K562 (cell line): ENCODE results near the gene TIFAB. TPM values are rescaled to one million over a fixed set of nuclear protein-coding genes. Genes with fewer than 3 reads are reported as not detected.
A peak's percentile ranks its signal among the peaks of the same experiment; 100 is the strongest.

Experiments
- CEBPB ChIP-seq: fragments of 450-650 bp; IDR thresholded peaks from 2 replicates; pipeline ENCODE4 v1.6.1; 2016; ENCODE audit warnings: missing genetic modification characterization, missing compliant biosample characterization
- CLOCK ChIP-seq: fragments of 250-450 bp; sonication (Bioruptor Pico); IDR thresholded peaks from 2 replicates; pipeline ENCODE4 v1.4.0; 2020; ENCODE audit warnings: mild to moderate bottlenecking, moderate library complexity, borderline replicate concordance
- DLX4 ChIP-seq: fragments of 250-450 bp; sonication (Bioruptor Pico); IDR thresholded peaks from 2 replicates; pipeline ENCODE4 v1.6.1; 2021; ENCODE audit warnings: mild to moderate bottlenecking
- EGR1 ChIP-seq: fragments of 450-650 bp; conservative IDR thresholded peaks from 2 replicates; pipeline ENCODE4 v1.6.1; 2017; ENCODE audit warnings: mild to moderate bottlenecking
- ETV1 ChIP-seq: fragments of 450-650 bp; conservative IDR thresholded peaks from 2 replicates; pipeline ENCODE4 v1.6.1; 2016; ENCODE audit warnings: missing genetic modification characterization, control low read depth, low read depth, missing compliant biosample characterization
- GABPB1 ChIP-seq: sonication (generic); formaldehyde crosslinking; IDR thresholded peaks from 2 replicates; pipeline ENCODE4 v1.8.0; 2022; ENCODE audit warnings: mild to moderate bottlenecking, missing genetic modification reagents
- MEF2A ChIP-seq: IDR thresholded peaks from 2 replicates; pipeline ENCODE4 v1.6.1; 2011; ENCODE audit warnings: low read depth, mild to moderate bottlenecking, low read length, moderate library complexity; ENCODE audit not compliant: control insufficient read depth
- NR0B1 ChIP-seq: fragments of 450-650 bp; IDR thresholded peaks from one replicate; pipeline ENCODE4 v1.6.1; 2018; ENCODE audit warnings: mild to moderate bottlenecking, moderate library complexity; ENCODE audit not compliant: partially characterized antibody
- RBM17 ChIP-seq: fragments of 200-400 bp; formaldehyde crosslinking; IDR thresholded peaks from 2 replicates; pipeline ENCODE4 v1.6.1; 2017; ENCODE audit warnings: low read depth, mild to moderate bottlenecking, low read length, borderline replicate concordance
- SMAD2 ChIP-seq: fragments of 150-350 bp; IDR thresholded peaks from 2 replicates; pipeline ENCODE4 v1.6.1; 2014; ENCODE audit warnings: low read depth, mild to moderate bottlenecking, low read length
- SRSF3 ChIP-seq: fragments of 200-400 bp; formaldehyde crosslinking; IDR thresholded peaks from 2 replicates; pipeline ENCODE4 v1.6.1; 2016; ENCODE audit warnings: mild to moderate bottlenecking, low read length, moderate library complexity; ENCODE audit not compliant: insufficient read depth
- ZNF444 ChIP-seq: fragments of 250-450 bp; sonication (Bioruptor Pico); IDR thresholded peaks from 2 replicates; pipeline ENCODE4 v1.4.0; 2020; ENCODE audit warnings: mild to moderate bottlenecking, moderate library complexity
- ZNF584 ChIP-seq: fragments of 200-800 bp; sonication (Bioruptor generic); IDR thresholded peaks from 2 replicates; pipeline ENCODE4 v1.6.1; 2016; ENCODE audit warnings: low read depth, mild to moderate bottlenecking, missing genetic modification characterization, missing compliant biosample characterization
- ZNF780A ChIP-seq: fragments of 250-450 bp; sonication (Bioruptor Pico); IDR thresholded peaks from 2 replicates; pipeline ENCODE4 v1.5.0; 2021; ENCODE audit warnings: mild to moderate bottlenecking
- polyA plus RNA-seq, 8 experiments: library from polyadenylated mRNA; depleted of rRNA in 4 of 8; stranded (reverse) in 5 of 8; unstranded in 3 of 8; fragments of >200 nt; fragmentation: Nextera tagmentation in 2 of 8; fragmentation: Illumina TruSeq in 1 of 8; extraction: Ambion mirVana in 2 of 8; extraction: Trizol in 1 of 8; gene quantifications; 2 replicates each; pipeline versions ENCODE4 v1.2.1 to v1.2.3, GENCODE V29; 2011 to 2014; ENCODE audit warnings: inconsistent platforms in 1 of 8, missing spikeins in 1 of 8
- total RNA-seq, 7 experiments: library from RNA; depleted of rRNA in 6 of 7; stranded (reverse); fragments of >200 nt in 6 of 7; fragmentation: Illumina TruSeq in 2 of 7; extraction: Trizol in 2 of 7; gene quantifications; 2 replicates each; pipeline versions ENCODE4 v1.2.1 to v1.2.3, GENCODE V29; 2011 to 2021; ENCODE audit warnings: low replicate concordance in 1 of 7
- TF ChIP-seq, protein P1 (sequence below): fragments of 200-800 bp; sonication (Bioruptor generic); IDR thresholded peaks from 2 replicates; pipeline ENCODE4 v1.6.1; 2017; ENCODE audit warnings: missing genetic modification characterization, missing compliant biosample characterization
- TF ChIP-seq, protein P2 (sequence below): fragments of 450-650 bp; IDR thresholded peaks from 2 replicates; pipeline ENCODE4 v1.6.1; 2016

The TIFAB gene
- total and polyA plus RNA-seq, 9 of the 15 experiments (the other 6 are each of a cell fraction or from before 2014, with no cell fraction given) = not detected

- TF ChIP-seq, protein P1, sequence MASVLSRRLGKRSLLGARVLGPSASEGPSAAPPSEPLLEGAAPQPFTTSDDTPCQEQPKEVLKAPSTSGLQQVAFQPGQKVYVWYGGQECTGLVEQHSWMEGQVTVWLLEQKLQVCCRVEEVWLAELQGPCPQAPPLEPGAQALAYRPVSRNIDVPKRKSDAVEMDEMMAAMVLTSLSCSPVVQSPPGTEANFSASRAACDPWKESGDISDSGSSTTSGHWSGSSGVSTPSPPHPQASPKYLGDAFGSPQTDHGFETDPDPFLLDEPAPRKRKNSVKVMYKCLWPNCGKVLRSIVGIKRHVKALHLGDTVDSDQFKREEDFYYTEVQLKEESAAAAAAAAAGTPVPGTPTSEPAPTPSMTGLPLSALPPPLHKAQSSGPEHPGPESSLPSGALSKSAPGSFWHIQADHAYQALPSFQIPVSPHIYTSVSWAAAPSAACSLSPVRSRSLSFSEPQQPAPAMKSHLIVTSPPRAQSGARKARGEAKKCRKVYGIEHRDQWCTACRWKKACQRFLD (CRISPR knock-in tag) = peak; percentile 47; the same call in 1 of the 2 replicates
- TF ChIP-seq, protein P2, sequence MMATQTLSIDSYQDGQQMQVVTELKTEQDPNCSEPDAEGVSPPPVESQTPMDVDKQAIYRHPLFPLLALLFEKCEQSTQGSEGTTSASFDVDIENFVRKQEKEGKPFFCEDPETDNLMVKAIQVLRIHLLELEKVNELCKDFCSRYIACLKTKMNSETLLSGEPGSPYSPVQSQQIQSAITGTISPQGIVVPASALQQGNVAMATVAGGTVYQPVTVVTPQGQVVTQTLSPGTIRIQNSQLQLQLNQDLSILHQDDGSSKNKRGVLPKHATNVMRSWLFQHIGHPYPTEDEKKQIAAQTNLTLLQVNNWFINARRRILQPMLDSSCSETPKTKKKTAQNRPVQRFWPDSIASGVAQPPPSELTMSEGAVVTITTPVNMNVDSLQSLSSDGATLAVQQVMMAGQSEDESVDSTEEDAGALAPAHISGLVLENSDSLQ = 0 out of 2 replicates have a peak, but pooled peaks have one; percentile 8
- TF ChIP-seq ZNF780A (no peak), NR0B1 (no peak), CEBPB (tag) (peak; percentile 31; the same call in 1 of the 2 replicates), MEF2A (no peak), EGR1 (no peak), ZNF584 (CRISPR knock-in tag) (0 out of 2 replicates have a peak, but pooled peaks have one; percentile 36), DLX4 (CRISPR knock-in tag) (no peak), RBM17 (no peak), ZNF444 (peak; percentile 17; the same call in 1 of the 2 replicates), SMAD2 (no peak), ETV1 (tag) (0 out of 2 replicates have a peak, but pooled peaks have one; percentile 6), CLOCK (no peak), GABPB1 (CRISPR knock-in tag) (peak; percentile 68; the same call in 1 of the 2 replicates), SRSF3 (no peak)
These were observed 18.3 kb downstream of the TIFAB start (continued) for GRCh38 chr5:135433681-135434426.
